ENCODE measurements around the gene NOC4L. TPM values are rescaled to one million over a fixed set of nuclear protein-coding genes. Genes with fewer than 3 reads are reported as not detected.

NOC4L gene
- polyA plus RNA-seq, 1 donor (not counting 4 experiments of a cell fraction or from before 2014, with no cell fraction given), result 3.7 TPM

- H3K9me3 ChIP-seq (ENCODE audit: control insufficient read depth, low read depth, low read length), result no peaks in the 10 kb centered on the region
- TF ChIP-seq EZH2 (IDR thresholded peaks at IDR 0.05; ENCODE audit: low read length) (no peak), CTCF (optimal IDR thresholded peaks at IDR 0.05 in 1 of 3, IDR thresholded peaks at IDR 0.05 in 1 of 3, conservative IDR thresholded peaks at IDR 0.05 in 1 of 3; ENCODE audit: extremely low read depth in 1 of 3, insufficient read depth in 2 of 3, low read length in 3 of 3) (no peak)
- no peak for FAIRE-seq
These were observed 57.3 kb downstream of the NOC4L start for GRCh38 chr12:132201391-132202120.

More at GRCh38 chr12:132201391-132202120, 57.3 kb downstream of the NOC4L start:
- Histone ChIP-seq H3K9ac (ENCODE audit: control insufficient read depth, extremely low read depth, insufficient read depth, low read length) (no peak overlapping the region), H3K27me3 (ENCODE audit: control insufficient read depth, extremely low read depth, insufficient read depth, low read length) (peaks cover 33% of the 10 kb centered on the region), H2AFZ (ENCODE audit: control insufficient read depth, low read length) (no peak overlapping the region), H4K20me1 (ENCODE audit: control insufficient read depth, extremely low read depth, insufficient read depth, low read length) (no peaks in the 10 kb centered on the region), H3K4me3 (ENCODE audit: control insufficient read depth in 2 of 3, extremely low read depth in 1 of 3, insufficient read depth in 2 of 3, low read depth in 1 of 3, low read length in 3 of 3) (no peak overlapping the region), H3K9me1 (ENCODE audit: control insufficient read depth, extremely low read depth, insufficient read depth, low read length) (no peaks in the 10 kb centered on the region), H3K79me2 (ENCODE audit: control insufficient read depth, insufficient read depth, low read length) (no peaks in the 10 kb centered on the region), H3K36me3 (ENCODE audit: control insufficient read depth in 2 of 2, extremely low read depth in 1 of 2, insufficient read depth in 2 of 2, low read length in 2 of 2) (no peaks in the 10 kb centered on the region), H3K27ac (ENCODE audit: control insufficient read depth, insufficient read depth, low read length) (no peak overlapping the region), H3K4me1 (ENCODE audit: control insufficient read depth, extremely low read depth, insufficient read depth, low read length) (no peaks in the 10 kb centered on the region), H3K4me2 (ENCODE audit: control insufficient read depth, extremely low read depth, insufficient read depth, low read depth, low read length) (no peak overlapping the region)
- dilution Hi-C loops (cut with MboI; ENCODE audit: extremely low pct_ligation_motif_present, low sequenced_read_pairs), result no loop called here
- no peak for DNase-seq (ENCODE audit: low read depth, low spot score)

Small RNA genes within 50 kb of the gene (small RNA-seq; reads per million reads assigned to genes)
- 0 reads per million in 3 experiments for gene AC138466.3 (ENCODE audit: insufficient read length in 3 of 3, low read depth in 3 of 3, low replicate concordance in 1 of 3)

Other genes with a start within 250 kb of the NOC4L start
- gene ULK1, start 249.8 kb upstream of the NOC4L start, polyA plus RNA-seq, result 2.3 to 4.8 TPM (median 4.3 TPM) in 3 replicates
- gene PUS1, start 215.2 kb upstream of the NOC4L start, polyA plus RNA-seq, result 25.8 to 27.1 TPM (median 26.3 TPM) in 3 replicates
- 2.3 to 4.8 TPM (median 4.1 TPM) in 3 replicates for gene EP400, start 194.5 kb upstream of the NOC4L start, polyA plus RNA-seq
- gene DDX51, start 138 bp upstream of the NOC4L start, polyA plus RNA-seq, result 7.4 to 11.6 TPM (median 10.1 TPM) in 3 replicates
- gene GALNT9, start 185.1 kb downstream of the NOC4L start, polyA plus RNA-seq, result 0.13 TPM in 1 of 3 replicates, not detected in the others

Data from keratinocyte (primary cell).